T-helper 2 cell (primary cell): ENCODE results near the gene SLC6A5.

ENCODE experiments used
- DNase-seq, 5 experiments: peaks; one replicate each; pipeline versions ENCODE4 v3.0.0 to v3.0.0-alpha.2; 2012 to 2022

The SLC6A5 gene

DNA sequence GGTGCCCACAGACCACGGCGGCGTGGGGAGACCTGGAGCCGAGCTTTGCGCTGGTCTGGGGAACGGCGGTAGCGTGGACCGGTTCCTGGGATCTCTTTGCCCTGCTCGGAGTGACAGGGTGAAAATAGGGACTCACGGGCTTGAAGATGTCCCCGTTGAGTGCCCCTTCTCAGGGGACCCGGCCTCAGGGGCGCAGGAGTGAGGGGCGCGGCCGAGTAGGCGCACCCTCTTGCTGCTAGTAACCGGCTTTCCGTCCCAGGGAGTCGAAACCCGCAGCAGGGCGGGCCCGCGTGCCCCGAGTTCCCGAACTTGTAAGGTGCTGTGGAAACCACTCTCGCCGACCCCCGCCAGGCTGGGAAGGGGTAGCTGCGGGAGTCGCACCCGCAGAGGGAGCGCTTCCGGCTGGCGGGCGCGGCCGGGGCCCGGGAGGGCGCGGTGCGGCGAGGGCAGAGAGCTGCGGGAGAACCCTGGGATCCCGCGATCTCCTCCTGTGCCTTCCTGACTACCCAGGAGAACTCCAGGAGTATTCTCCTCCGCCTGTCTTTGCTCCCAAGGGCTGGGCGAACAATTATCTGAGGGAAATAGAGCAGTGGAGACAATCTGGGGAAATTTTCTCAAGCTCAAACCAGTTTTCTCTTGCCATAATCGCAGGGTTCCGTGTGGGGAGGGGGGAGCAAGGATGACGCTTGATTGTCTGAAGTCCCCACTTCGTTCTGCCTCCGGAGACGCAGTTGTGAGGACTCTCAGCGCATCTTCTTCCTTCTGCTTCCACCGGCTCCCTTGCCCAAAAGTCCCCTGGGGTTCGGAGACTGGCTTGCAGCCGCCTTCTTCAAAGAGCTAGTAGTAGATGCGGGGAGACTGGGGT is 70.6 kb downstream of the SLC6A5 start:
- DNase-seq: no peak

DNA sequence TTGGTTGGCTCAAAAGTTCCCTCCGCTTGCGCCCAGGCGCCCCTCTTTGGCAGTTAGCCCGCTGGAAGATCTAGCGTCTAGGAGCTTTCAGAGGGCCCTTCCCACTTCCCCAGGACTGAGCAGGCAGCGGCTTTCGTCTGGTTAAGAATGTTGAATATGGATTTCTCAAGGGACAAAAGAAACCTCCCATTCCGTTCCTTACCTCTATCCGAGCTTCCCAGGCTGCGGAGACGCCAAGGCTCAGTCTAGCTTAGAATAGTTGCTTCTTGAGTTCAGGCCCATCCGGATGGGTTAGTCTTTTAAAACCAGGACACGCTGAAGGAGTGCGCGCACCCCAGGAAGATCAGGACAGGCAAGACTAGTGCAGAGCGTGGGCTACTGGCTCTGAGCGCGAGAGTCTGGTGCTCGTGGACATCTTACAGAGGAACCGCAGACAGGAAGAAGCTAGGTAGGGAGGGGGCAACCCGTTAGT is 71.6 kb downstream of the SLC6A5 start:
- no peak for DNase-seq

DNA sequence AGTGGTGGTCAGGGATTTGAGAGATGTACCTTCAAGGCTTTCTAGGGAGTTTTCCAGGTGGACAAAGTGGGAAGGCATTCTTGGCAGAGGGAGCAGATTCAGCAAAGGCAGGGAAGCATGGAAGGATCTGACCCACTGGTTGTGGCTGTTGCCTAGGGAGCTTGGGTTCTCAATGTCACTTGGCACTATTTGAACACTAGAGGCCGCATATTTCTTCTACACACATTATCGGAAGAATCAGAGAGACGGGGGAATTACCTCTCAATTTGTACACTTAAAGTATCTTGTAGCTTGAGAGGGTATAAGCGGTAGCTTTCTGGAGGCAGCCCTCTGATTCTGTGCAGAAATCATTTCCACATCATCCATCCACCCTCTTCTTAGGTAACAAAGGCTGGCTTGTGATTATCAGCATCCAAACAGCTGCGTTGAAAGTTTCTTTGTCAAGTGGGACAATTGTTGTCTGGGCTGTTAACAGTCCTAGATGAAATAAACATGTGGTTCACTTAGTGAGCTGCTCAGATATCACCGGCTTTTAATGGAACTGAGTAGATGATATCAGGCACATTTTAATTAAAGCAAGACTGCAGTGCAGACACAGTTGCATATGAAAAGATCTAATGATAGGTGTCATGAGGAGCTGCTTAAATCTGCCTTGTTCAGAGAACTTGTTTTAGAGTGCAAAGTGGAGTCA is 72.6 kb downstream of the SLC6A5 start:
- DNase-seq: no peak

DNA sequence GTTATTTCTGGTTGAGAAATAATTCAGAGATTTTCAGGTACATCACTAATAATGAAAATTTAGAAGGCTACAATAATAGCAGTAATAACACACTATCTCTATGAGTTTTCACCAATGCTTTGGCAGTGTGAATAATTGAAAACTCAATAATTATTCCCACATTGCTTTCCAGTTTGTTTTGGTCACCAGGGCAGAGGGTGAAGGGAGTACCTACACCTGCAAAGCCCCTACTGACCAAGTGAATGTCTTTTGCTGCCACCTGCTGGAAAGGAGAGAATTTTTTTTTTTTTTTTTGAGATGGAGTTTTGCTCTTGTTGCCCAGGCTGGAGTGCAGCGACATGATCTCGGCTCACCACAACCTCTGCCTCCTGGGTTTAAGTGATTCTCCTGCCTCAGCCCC is 73.2 kb downstream of the SLC6A5 start:
- DNase-seq: peak in 1 of 5 experiments; percentile 1

DNA sequence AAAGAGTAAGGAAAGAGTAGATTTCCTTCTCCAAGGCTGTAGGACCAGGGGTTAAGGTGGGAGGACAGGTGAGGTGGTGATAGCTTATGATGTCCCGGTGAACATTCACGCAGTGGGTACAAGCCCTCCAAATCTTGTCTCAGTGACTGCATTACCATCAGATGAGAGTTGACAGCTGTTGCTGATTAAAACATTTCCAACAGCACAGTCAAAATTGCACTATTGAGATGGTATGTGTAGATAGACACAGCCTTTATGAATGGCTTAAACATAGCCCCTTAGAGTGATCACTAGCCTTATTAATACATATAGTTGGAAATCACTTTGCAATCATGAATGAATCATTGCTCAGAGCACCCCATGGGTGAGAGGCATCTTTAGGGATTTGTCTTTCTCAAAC is 77.2 kb downstream of the SLC6A5 start:
- DNase-seq: no peak

DNA sequence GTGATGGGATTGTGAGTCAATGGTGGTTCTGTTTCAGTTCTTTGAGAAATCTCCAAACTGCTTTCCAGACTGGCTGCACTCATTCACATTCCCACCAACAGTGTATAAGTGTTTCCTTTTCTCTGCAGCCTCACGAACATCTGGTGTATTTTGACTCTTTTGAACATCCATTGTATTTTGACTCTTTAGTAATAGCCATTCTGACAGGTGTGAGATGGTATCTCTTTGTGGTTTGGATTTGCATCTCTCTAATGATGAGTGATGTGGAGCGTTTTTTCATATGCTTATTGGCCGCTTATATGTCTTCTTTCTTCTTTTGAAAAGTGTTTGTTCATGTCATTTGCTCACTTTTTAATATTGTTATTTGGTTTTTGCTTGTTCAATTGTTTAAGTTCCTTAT is 89.4 kb downstream of the SLC6A5 start:
- DNase-seq: no peak

DNA sequence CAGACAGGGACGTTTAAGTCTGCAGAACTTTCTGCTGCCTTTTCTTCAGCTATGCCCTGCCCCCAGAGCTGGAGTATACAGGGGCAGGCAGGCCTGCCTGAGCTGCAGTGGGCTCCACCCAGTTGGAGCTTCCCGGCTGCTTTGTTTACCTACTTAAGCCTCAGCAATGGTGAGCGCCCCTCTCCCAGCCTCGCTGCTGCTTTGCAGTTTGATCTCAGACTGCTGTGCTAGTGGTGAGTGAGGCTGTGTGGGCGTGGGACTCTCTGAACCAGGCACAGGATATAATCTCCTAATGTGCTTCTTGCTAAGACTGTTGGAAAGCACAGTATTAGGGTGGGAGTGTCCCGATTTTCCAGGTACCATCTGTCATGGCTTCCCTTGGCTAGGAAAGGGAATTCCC is 108.5 kb downstream of the SLC6A5 start:
- no peak for DNase-seq
